ENCODE results near the gene VWDE.
"Not testable (repeated sequence)": the region's sequence is repeated elsewhere in the genome, so short reads cannot be mapped to it uniquely, and the experiment has no call there.

VWDE gene

DNA sequence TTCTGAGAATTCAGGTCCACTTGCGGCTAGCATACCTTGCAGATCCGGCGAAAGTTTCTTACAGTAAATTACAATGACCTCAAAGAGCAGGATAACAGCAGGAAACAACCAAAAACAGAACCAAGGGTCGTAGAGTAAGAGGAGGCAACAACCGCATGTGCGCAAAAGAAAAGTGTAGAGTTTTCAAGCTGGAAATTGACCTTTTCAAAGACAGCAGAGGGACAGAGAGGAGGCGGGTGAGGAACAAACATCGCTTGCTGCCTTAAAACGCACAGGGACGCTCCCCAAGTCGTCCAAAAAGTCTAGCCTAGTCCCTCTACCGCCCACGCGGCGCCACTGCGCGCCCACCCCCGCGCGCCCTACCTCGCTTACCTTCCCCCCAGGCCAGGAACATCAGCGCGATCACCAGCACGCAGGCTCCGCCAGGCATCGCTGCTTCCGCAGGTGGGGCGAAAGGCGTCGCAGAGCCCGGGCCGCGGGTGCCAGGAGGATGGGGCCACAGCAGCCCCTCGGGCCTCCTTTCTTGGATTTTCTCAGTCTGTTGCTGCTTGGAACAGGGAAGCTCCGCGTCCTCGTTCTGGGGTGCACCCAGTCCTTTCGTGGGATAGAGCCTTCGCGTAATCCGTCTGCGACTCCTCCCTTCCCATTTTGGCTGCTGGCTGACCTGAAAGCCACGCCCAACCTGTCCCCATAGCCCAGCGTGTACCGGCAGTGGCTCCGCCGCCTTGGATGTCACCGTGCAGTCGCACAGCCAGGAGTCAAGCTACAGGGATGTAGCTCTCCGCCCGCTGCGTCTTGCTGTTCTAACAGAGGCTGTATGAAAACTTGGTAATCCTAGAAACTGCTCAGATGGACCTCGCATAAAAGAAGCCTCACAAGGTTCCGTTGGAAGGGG is at the start of gene VWDE:
Gene VWDE, minus strand, starts transcription at position 579 of the 895 bp plus-strand sequence. Its CDS starts 149 bp downstream, at position 430.
- peak; percentile 26 to 52 for DNase-seq (ENCODE audit: low read depth in 2 of 2)

DNA sequence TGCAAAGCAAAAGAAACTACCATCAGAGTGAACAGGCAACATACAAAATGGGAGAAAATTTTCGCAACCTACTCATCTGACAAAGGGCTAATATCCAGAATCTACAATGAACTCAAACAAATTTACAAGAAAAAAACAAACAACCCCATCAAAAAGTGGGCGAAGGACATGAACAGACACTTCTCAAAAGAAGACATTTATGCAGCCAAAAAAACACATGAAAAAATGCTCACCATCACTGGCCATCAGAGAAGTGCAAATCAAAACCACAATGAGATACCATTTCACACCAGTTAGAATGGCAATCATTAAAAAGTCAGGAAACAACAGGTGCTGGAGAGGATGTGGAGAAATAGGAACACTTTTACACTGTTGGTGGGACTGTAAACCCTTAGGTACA is 49.5 kb upstream of the VWDE start:
- not testable (repeated sequence) for DNase-seq (ENCODE audit: low read depth in 2 of 2)

DNA sequence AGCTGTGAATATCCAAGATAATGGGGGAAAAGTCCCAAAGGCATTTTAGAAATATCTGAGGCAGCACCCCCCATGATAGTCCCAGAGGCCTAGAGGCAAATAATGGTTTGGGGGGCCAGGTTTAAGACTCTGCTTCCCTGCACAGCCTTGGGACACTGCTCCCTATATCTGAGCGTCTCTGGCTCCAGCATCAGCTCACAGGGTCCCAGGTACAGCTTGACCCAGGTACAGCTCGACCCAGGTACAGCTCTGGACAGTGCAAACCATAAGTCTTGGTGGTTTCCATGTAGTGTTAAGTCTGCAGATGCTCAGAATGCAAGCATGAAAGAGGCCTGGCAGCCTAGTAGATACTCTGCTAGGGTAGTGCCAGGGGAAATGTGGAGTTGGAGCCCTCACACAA is 47.0 kb upstream of the VWDE start:
- no peak for DNase-seq (ENCODE audit: low read depth in 2 of 2)

DNA sequence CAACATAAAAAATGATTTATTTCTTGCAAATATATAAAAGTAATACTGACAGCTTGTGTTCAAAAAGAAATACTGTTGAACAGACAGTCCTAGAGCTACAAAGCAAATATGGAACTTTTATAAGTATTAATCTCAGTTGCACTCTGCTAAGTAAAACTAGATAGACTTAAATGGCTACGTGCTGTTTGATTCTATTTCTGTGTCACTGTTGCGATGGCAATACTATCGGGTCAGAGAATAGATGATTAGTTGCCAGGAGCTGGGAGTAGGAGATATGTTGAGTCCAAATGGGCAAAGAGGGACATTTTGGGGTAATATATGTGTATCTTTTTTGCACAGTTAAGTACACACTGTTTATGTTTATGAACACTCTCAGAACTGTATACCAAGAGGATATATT is 41.1 kb upstream of the VWDE start:
- no peak for DNase-seq (ENCODE audit: low read depth in 2 of 2)

DNA sequence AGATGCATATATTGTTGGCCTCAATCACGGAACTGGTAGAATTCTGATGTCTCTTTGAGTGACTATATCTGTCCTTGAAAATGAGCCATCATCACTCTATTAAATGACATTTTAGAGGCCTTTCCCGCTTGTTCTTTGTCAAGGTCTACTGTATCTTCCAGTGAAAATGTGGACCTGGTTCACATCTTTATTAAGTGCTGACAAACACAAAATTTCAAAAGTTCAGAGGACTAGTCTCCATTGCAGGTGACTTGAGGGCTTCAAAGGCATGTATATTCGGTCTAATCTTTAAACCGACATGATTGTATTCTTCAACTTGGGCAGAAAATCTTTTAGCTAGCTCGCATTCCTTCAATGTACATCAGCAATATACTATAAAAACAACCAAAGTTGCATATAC is 36.6 kb upstream of the VWDE start:
- no peak for DNase-seq (ENCODE audit: low read depth in 2 of 2)

DNA sequence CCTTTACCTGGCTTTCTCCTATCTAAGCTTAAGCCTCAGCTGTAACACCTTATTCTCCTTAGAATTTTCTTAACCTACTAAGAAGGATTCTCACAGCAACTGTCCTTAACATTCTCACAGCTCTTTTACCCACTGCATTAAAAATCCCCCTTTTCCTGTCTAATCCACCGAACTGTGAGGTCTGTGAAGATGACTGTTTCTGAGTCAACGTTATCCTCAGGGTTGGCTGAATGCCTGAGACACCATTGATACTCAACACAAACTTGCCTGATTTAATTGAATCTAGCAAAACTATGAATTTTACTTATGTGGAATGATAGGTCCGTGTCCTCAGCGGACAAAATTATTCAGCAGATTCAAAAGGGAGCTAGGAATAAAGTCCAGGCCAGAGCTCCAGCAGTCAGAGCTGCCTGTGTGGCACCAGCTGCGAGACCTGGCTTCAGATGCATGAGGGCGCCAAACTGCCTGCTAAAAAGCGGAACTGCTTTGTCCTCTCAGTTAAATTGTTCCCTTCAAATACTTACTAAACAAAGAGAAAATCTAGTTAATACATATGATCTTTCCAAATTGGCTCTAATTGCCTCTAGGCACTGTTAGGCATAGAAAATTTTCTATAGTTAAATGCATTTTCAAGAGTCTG is 33.4 kb upstream of the VWDE start:
- DNase-seq (ENCODE audit: low read depth in 2 of 2) = no peak

DNA sequence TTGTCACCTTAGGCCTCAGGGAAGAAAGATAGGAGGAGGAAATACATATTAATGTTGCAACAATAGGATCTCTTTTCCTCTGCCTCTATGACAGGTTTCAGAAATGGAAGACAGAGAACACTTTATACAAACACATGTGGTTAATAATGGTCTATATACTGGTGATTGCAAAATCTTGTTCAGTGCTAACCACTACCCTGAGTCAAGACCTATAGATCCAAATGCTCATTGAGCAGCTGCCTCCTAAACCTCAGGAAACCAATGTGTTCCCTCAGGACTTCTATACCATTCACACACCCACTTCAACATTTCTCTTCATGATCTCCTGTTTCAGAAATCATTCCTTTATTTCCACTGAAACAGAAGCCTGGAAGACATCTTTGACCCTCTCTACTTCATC is 32.5 kb upstream of the VWDE start:
- no peak for DNase-seq (ENCODE audit: low read depth in 2 of 2)

DNA sequence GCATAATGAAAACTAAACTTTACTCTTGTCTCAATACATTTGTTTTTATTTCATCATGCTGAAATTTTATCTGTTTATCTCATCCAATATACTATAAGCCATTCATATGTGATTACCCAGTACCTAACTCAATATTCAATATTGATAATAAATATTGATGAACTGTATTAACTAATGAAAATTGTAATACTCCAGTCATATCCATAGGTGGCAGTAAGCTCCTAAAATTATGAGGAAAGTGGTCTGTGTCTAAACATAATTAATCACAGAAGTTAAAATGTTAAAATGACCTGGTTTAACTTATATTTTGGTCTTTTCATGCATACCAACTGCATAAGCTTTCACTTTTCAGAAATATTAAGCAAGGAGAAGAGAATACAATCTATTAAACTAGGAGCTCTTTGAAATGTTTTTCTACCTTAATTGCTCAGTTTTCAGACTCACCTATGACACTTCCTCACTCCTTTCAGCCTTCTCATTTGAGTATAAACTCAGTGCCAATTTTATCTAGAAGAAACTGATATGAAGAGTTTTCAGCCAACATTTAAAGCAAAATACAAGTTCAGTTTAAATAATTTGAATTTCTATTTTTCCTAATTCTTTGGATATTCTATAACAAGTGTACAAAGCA is 30.5 kb upstream of the VWDE start:
- no peak for DNase-seq (ENCODE audit: low read depth in 2 of 2)

DNA sequence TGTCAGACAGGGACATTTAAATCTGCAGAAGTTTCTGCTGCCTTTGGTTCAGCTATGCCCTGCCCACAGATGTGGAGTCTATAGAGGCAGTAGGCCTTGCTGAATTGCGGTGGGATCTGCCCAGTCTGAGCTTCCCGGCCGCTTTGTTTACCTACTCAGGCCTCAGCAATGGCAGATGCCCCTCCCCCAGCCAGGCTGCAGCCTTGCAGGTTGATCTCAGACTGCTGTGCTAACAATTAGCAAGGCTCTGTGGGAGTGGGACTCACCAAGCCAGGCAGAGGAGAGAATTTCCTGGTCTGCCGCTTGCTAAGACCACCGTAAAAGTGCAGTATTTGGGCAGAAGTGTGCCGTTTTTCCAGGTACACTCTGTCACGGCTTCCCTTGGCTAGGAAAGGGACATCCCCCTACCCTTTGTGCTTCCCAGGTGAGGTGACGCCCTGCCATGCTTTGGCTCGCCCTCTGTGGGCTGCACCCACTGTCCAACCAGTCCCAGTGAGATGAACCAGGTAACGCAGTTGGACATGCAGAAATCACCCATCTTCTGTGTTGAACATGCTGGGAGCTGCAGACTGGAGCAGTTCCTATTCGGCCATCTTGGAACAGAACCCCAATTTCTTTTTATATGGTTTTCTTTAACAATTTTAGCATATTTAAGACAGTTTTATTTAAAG is 28.4 kb upstream of the VWDE start:
- DNase-seq (ENCODE audit: low read depth in 2 of 2) = no peak

DNA sequence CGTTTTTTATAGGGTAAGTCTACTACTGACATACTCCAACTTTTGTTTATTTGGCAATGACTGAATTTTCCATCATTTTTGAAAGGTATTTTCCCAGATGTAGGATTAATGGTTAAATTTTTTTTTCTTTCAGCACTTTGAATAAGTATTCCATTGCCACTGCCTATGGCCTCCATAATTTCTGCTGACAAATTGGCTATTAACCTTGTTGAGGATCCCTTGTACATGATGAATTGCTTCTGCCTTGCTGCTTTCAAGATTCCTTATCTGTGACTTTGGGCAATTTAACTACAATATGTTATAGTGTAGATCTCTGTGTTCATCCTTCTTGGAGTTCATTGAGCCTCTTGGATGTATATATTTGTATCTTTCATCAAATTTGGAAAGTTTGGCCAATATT is 21.6 kb upstream of the VWDE start:
- DNase-seq (ENCODE audit: low read depth in 2 of 2) = no peak

DNA sequence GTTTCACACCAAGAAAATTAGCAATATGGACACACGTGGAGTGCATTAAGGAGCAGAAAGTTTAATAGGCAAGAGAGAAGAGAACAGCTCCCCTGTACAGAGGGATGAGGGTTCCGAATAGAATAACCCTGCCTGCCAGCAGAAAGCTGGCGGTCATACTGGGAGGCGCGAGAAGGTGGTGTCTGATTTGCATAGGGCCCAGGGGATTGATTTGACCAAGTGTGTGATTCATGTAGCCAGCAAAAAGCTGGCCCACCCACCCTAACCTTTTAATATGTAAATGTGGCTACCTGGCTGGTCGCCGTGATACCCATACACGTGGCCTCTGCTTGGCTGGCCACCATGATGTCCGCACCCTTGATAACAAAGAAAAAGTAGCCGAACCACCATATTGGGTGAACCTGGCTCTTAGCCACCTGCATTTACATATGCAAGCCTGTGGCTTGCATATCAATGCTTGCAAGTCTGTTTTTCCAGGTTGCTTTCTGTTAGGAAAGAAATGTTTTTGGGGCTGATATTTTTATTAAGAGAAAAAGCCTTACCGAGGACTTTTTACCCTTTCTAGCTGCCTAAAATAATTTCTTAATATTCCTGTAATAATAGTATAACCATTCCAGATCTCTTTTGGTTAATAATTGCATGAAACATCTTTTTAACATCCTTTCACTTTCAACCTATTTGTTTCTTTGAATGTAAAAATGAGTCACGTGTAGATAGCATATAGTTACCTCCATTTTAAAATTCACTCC is 20.5 kb upstream of the VWDE start:
- no peak for DNase-seq (ENCODE audit: low read depth in 2 of 2)

DNA sequence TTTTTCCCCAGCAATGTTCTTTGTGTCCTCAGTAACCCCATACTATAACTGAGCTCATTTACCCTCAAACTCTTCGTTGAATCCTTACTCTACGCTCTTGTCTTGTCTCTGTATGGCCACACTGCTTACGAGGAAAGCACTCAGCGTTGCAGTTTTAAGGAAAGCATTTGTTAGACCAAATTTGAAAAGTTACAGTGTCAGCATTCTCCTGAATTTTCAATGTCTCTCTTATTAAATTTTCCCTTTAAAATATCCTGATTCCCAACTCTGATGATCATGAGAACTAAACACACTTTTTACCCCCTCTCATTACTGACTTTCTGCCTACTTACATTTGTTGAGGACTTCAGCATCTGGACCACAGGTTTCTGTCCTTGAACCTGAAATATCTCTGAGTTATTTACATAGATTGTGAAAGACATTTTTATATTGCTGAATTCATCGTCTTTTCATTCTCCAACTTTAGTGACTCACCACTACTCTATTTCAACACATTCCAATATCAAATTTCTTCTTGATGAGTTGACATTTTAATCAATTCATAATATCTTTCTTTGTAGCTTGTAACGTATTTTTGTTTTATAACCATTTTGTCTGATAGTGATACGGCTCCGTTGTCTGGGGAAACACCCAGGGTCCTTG is 19.8 kb upstream of the VWDE start:
- no peak for DNase-seq (ENCODE audit: low read depth in 2 of 2)

DNA sequence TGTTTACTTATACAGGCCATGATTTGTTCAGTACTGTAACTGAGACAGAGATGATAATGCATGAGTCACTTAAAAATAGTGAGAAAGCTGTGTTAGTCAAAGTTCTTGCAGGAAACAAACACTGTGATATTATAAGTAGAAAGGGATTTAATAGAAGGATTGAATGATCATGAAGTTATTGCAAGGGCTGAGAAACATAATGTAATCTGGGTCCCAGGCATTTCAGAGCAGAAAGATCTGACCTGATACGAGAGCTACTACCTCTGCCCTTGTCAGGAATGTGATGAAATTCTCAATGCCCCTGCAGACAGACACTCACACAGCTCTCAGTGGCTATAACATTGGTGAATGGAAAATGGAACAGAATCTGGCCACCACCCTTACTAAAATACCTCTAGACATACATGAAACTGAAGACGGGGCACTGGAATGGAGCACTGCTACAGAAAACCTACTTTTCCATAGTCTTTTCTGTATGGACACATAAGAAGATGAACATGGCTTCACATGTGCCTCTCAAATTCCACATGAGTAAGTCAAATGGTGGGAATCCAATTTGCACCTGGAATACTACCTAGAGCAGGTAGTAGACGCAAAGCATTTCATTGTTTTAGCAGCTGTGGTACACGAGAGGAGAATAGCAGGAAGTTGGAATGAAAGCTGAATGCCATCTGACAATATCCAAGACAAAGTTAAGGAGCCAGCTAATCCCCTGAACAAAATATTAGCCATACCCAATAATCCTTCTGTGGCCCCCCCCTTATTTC is 19.1 kb upstream of the VWDE start:
- DNase-seq (ENCODE audit: low read depth in 2 of 2) = no peak

DNA sequence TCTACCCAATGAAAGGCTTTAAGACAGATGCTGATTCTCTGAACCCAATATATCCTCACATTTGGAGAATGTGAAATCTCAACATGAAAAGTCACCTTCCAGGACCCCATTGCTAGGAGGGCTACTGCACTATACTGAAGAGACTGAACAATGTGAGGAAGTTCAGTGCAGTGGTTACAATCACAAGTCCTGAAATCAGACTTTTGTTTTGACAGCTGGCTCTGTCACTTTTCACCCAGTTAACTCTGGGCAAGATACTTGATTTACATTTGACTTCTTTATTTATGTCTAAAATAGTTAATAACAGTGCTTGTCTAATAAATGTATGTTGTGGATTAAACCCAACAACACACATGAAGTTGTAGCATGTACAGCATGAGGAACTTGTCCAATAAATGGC is 14.8 kb upstream of the VWDE start:
- no peak for DNase-seq (ENCODE audit: low read depth in 2 of 2)

DNA sequence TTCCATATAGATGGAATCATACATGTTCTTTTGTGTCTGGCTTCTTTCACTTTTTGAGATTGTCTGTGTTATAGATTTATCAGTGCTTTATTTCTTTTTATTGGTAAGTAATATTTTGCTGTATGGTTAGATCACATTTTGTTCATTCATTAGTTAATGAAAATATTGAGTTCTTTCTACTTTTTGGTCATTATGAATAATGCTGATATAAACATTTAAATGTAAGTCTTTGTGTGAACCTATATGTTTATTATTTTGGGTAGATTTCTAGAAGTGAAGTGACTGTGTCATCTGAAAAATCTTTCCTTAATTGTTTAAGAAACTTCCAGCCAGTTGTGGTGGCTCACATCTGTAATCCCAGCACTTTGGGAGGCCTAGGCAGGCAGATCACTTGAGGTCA is 11.4 kb upstream of the VWDE start:
- DNase-seq (ENCODE audit: low read depth in 2 of 2) = no peak

DNA sequence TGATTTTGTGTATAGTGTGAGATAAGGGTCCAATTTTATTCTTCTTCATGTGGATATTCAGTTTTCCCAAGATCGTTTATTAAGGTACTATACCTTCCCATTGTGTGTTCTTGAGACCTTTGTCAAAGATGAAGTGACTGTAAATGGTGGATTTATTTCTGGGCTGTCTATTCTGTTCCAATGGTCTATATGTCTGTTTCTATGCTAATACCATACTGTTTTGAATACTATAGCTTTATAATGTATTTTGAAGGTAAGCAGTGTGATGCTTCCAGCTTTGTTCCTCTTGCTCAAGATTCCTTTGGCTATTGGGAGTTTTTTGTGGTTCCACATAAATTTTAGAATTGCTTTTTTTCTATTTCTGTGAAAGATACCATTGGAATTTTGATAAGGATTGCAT is 8.7 kb upstream of the VWDE start:
- DNase-seq (ENCODE audit: low read depth in 2 of 2) = no peak

DNA sequence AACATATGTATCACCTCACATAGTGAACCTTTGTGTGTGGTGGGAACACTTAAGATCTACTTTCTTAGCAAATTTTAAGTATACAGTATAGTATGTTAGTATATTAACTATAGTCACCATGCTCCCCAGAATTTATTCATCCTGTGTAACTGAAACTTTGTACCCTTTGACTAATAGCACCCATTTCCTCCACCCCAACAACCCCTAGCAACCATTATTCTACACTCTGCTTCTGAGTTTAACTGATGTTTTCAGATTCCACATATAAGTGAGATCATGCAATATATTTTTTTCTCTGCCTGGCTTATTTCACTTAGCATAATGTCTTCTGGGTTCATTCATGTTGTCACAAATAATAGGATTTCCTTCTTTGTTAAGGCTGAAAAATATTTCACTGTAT is 6.9 kb upstream of the VWDE start:
- DNase-seq (ENCODE audit: low read depth in 2 of 2) = no peak

DNA sequence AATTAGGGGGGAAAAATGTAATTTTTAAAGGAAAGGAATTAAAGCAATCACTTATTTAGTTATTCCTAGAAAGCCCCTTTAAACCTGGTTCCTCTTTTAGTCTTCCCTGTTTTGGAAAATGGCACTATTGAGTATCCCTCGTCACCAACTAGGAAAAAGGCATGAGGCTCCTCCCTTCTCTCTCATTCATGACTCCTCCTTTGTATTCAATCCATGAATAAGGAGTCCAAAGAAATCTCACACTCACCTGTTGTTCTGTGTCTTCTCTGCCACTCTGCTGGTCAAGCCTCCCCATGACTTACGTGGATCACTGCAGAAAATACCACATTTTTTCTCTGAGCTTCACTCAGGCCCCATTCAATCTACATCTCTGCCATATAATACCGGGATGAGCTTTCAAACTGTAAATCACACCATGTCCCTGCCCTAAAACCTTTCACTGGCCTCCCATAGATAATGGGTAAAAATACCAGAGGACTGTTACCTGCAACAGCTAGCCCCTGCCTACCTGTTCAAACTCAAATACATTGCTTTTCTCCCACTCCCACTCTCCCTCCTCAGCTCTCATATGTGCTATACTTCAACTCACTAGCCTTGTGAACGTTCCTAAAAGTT is 5.5 kb upstream of the VWDE start:
- DNase-seq (ENCODE audit: low read depth in 2 of 2) = no peak

DNA sequence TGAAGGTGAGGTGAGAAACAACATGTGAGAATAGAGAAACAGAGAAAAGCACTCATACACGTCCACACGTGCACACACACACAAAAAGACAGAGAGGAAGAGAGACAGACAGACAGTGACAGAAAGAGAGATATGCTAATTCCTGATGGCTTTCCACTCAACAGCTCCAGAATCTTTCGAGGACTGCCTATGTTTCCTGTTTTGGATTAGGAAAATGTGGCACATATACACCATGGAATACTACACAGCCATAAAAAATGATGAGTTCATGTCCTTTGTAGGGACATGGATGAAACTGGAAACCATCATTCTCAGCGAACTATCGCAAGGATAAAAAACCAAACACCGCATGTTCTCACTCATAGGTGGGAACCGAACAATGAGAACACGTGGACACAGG is 4.0 kb upstream of the VWDE start:
- DNase-seq (ENCODE audit: low read depth in 2 of 2) = not testable (repeated sequence)

DNA sequence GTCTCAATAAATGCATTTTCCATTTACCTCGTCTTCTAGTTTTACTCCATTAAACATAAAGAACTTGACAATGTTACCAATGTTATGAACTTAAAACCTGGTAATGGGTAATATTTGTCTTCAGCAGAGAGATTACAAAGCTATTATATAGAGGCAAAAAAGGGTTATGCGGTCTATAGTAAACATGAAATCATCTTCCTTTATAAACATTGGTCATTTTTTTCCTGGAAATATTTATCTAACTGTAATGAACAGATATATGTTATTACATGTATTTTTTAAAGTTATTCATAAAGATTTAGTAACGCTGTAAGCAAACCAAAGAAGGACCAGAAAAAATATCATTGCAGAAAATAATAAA is 1.3 kb downstream of the VWDE start:
- no peak for DNase-seq (ENCODE audit: low read depth in 2 of 2)

All from stimulated activated CD4-positive, alpha-beta T cell treated with anti-CD3 and anti-CD28 coated beads, Interleukin-4, amount 100 ng/mL, for 48 hours (primary cell).